ENCODE data around the gene FOXP1. TPM values are rescaled to one million over a fixed set of nuclear protein-coding genes. Genes with fewer than 3 reads are reported as not detected.

The FOXP1 gene
- total and polyA plus RNA-seq, 2 of the 13 experiments (the other 11 are each of a cell fraction or from before 2014, with no cell fraction given), result 40.4 to 59.0 TPM

- TF ChIP-seq, protein P1, sequence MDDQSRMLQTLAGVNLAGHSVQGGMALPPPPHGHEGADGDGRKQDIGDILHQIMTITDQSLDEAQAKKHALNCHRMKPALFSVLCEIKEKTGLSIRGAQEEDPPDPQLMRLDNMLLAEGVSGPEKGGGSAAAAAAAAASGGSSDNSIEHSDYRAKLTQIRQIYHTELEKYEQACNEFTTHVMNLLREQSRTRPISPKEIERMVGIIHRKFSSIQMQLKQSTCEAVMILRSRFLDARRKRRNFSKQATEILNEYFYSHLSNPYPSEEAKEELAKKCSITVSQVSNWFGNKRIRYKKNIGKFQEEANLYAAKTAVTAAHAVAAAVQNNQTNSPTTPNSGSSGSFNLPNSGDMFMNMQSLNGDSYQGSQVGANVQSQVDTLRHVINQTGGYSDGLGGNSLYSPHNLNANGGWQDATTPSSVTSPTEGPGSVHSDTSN (CRISPR knock-in tag; IDR thresholded peaks at IDR 0.05; ENCODE audit: borderline replicate concordance), result no peak
- TF ChIP-seq CEBPG (CRISPR knock-in tag; IDR thresholded peaks at IDR 0.05) (peak; percentile 97), ZFP1 (CRISPR knock-in tag; IDR thresholded peaks at IDR 0.05) (no peak), ISL2 (CRISPR knock-in tag; IDR thresholded peaks at IDR 0.05) (peak; percentile 93), HOXA3 (CRISPR knock-in tag; IDR thresholded peaks at IDR 0.05) (peak; percentile 56; the same call in 1 of the 2 replicates), RCOR2 (CRISPR knock-in tag; IDR thresholded peaks at IDR 0.05) (peak; percentile 70; the same call in 1 of the 2 replicates), SIX1 (CRISPR knock-in tag; IDR thresholded peaks at IDR 0.05; ENCODE audit: borderline replicate concordance) (peak; percentile 61; the same call in 1 of the 2 replicates), ATF7 (IDR thresholded peaks at IDR 0.05) (no peak), ATF7 (CRISPR knock-in tag; IDR thresholded peaks at IDR 0.05) (no peak; the same call in 1 of the 2 replicates), ATF5 (CRISPR knock-in tag; IDR thresholded peaks at IDR 0.05; ENCODE audit: low read depth) (no peak), GATAD2A (CRISPR knock-in tag; IDR thresholded peaks at IDR 0.05) (peak; percentile 98), GRHL1 (CRISPR knock-in tag; conservative IDR thresholded peaks at IDR 0.05) (no peak), SSRP1 (CRISPR knock-in tag; IDR thresholded peaks at IDR 0.05) (peak; percentile 74; the same call in 1 of the 2 replicates), ZNF335 (CRISPR knock-in tag; IDR thresholded peaks at IDR 0.05) (no peak), SIN3B (IDR thresholded peaks at IDR 0.05; ENCODE audit: low read length) (no peak), ZNF768 (CRISPR knock-in tag; IDR thresholded peaks at IDR 0.05) (no peak), PITX1 (CRISPR knock-in tag; IDR thresholded peaks at IDR 0.05) (peak; percentile 32; the same call in 1 of the 2 replicates), SMARCC2 (IDR thresholded peaks at IDR 0.05) (0 out of 2 replicates have a peak, but pooled peaks have one; percentile 54)
- TF ChIP-seq, protein P2, sequence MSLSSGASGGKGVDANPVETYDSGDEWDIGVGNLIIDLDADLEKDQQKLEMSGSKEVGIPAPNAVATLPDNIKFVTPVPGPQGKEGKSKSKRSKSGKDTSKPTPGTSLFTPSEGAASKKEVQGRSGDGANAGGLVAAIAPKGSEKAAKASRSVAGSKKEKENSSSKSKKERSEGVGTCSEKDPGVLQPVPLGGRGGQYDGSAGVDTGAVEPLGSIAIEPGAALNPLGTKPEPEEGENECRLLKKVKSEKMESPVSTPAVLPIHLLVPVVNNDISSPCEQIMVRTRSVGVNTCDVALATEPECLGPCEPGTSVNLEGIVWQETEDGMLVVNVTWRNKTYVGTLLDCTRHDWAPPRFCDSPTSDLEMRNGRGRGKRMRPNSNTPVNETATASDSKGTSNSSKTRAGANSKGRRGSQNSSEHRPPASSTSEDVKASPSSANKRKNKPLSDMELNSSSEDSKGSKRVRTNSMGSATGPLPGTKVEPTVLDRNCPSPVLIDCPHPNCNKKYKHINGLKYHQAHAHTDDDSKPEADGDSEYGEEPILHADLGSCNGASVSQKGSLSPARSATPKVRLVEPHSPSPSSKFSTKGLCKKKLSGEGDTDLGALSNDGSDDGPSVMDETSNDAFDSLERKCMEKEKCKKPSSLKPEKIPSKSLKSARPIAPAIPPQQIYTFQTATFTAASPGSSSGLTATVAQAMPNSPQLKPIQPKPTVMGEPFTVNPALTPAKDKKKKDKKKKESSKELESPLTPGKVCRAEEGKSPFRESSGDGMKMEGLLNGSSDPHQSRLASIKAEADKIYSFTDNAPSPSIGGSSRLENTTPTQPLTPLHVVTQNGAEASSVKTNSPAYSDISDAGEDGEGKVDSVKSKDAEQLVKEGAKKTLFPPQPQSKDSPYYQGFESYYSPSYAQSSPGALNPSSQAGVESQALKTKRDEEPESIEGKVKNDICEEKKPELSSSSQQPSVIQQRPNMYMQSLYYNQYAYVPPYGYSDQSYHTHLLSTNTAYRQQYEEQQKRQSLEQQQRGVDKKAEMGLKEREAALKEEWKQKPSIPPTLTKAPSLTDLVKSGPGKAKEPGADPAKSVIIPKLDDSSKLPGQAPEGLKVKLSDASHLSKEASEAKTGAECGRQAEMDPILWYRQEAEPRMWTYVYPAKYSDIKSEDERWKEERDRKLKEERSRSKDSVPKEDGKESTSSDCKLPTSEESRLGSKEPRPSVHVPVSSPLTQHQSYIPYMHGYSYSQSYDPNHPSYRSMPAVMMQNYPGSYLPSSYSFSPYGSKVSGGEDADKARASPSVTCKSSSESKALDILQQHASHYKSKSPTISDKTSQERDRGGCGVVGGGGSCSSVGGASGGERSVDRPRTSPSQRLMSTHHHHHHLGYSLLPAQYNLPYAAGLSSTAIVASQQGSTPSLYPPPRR (CRISPR knock-in tag; IDR thresholded peaks at IDR 0.05; ENCODE audit: borderline replicate concordance), result peak; percentile 59; the same call in 1 of the 2 replicates
- TF ChIP-seq, protein P3, sequence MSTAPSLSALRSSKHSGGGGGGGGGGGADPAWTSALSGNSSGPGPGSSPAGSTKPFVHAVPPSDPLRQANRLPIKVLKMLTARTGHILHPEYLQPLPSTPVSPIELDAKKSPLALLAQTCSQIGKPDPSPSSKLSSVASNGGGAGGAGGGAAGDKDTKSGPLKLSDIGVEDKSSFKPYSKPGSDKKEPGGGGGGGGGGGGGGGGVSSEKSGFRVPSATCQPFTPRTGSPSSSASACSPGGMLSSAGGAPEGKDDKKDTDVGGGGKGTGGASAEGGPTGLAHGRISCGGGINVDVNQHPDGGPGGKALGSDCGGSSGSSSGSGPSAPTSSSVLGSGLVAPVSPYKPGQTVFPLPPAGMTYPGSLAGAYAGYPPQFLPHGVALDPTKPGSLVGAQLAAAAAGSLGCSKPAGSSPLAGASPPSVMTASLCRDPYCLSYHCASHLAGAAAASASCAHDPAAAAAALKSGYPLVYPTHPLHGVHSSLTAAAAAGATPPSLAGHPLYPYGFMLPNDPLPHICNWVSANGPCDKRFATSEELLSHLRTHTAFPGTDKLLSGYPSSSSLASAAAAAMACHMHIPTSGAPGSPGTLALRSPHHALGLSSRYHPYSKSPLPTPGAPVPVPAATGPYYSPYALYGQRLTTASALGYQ (CRISPR knock-in tag; IDR thresholded peaks at IDR 0.05), result peak; percentile 68; the same call in 1 of the 2 replicates
These were observed 36.0 kb downstream of the FOXP1 start (continued) for GRCh38 chr3:71547249-71548198.
